DOHH2 (cell line): ENCODE measurements around the gene OR13H1.

Source experiments
- H3F3A ChIP-seq: fragments of 200-600 bp; sonication (generic), shearing (Covaris generic); 2 replicates; pipeline ENCODE4 v1.6.0; 2016; ENCODE audit warnings: antibody characterized with exemption, mild to moderate bottlenecking; ENCODE audit not compliant: control insufficient read depth, insufficient read depth
- H3K27ac ChIP-seq: fragments of 200-600 bp; sonication (generic); 2 replicates; pipeline ENCODE4 v1.5.1; 2014; ENCODE audit warnings: low read depth, mild to moderate bottlenecking, low read length, moderate library complexity
- H3K27me3 ChIP-seq: fragments of 200-600 bp; sonication (generic); 2 replicates; pipeline ENCODE4 v1.6.1; 2014; ENCODE audit warnings: mild to moderate bottlenecking, low read length, mixed read lengths; ENCODE audit not compliant: control insufficient read depth
- H3K36me3 ChIP-seq: fragments of 200-600 bp; sonication (generic); 2 replicates; pipeline ENCODE4 v1.6.1; 2014; ENCODE audit warnings: mild to moderate bottlenecking, low read length, moderate library complexity, mixed read lengths; ENCODE audit not compliant: control insufficient read depth
- H3K4me1 ChIP-seq: fragments of 200-600 bp; sonication (generic); 2 replicates; pipeline ENCODE4 v1.6.1; 2014; ENCODE audit warnings: mild to moderate bottlenecking, low read length, mixed read lengths; ENCODE audit not compliant: control insufficient read depth
- H3K4me2 ChIP-seq: fragments of 200-600 bp; sonication (generic); 2 replicates; pipeline ENCODE4 v1.6.0; 2014; ENCODE audit warnings: mild to moderate bottlenecking, low read length, moderate library complexity
- H3K4me3 ChIP-seq: fragments of 200-600 bp; sonication (generic); 2 replicates; pipeline ENCODE4 v1.5.1; 2014; ENCODE audit warnings: mild to moderate bottlenecking, low read length, mixed read lengths
- H3K79me2 ChIP-seq: fragments of 200-600 bp; sonication (generic); 2 replicates; pipeline ENCODE4 v1.6.1; 2014; ENCODE audit warnings: mild to moderate bottlenecking, low read length, mixed read lengths; ENCODE audit not compliant: control insufficient read depth
- H3K9me2 ChIP-seq: fragments of 200-600 bp; sonication (generic); replicated peaks from 2 replicates; pipeline ENCODE4 v1.6.1; 2014; ENCODE audit warnings: mild to moderate bottlenecking, low read length, mixed read lengths; ENCODE audit not compliant: control insufficient read depth
- H3K9me3 ChIP-seq: fragments of 200-600 bp; sonication (generic); 2 replicates; pipeline ENCODE4 v1.6.1; 2014; ENCODE audit warnings: antibody characterized with exemption, low read length, mixed read lengths; ENCODE audit not compliant: control insufficient read depth, insufficient read depth
- H4K20me1 ChIP-seq: fragments of 200-600 bp; sonication (generic); 2 replicates; pipeline ENCODE4 v1.6.0; 2014; ENCODE audit warnings: low read depth, mild to moderate bottlenecking, antibody characterized with exemption, low read length, moderate library complexity; ENCODE audit not compliant: control insufficient read depth, insufficient read depth
- EZH2phosphoT487 ChIP-seq: fragments of 200-600 bp; sonication (generic); IDR thresholded peaks from 2 replicates; pipeline ENCODE4 v1.6.1; 2017; ENCODE audit warnings: borderline replicate concordance, mild to moderate bottlenecking, antibody characterized with exemption, low read length, moderate library complexity, mixed read lengths
- TF ChIP-seq, protein P1 (sequence below): fragments of 200-600 bp; sonication (generic); IDR thresholded peaks from one replicate; pipeline ENCODE4 v1.5.1; 2014; ENCODE audit warnings: antibody characterized with exemption, mild to moderate bottlenecking, low read depth, low read length; ENCODE audit not compliant: poor library complexity, severe bottlenecking

OR13H1 gene

DNA sequence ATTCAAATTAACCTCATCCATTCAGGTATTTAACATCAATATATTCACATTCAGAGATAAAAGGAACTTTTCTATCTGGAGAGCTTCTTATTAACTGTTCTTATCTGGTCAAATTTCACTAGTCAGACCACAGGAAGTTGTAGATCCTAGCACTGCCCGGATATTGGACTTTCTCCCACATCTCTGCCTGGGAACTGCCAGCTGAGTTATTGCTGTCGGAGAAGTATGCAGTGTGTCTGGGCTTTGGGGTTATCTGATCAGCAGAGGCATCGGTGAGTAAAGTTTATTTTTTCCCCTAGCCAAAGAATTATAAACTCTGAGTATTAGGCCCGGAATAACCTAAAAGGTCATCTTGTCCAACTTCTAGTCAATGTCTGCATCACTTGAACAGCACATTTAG, 45.1 kb downstream of the OR13H1 start:
- Histone ChIP-seq H3K4me1 (no peaks in the 10 kb centered on the region), H3K79me2 (no peaks in the 10 kb centered on the region), H3K4me2 (no peak overlapping the region), H3K36me3 (no peaks in the 10 kb centered on the region), H3K27me3 (no peaks in the 10 kb centered on the region), H3K9me2 (no peaks in the 10 kb centered on the region), H3K4me3 (no peak overlapping the region), H4K20me1 (no peaks in the 10 kb centered on the region), H3K27ac (no peak overlapping the region), H3F3A (no peaks in the 10 kb centered on the region), H3K9me3 (no peaks in the 10 kb centered on the region)
- TF ChIP-seq, protein P1, sequence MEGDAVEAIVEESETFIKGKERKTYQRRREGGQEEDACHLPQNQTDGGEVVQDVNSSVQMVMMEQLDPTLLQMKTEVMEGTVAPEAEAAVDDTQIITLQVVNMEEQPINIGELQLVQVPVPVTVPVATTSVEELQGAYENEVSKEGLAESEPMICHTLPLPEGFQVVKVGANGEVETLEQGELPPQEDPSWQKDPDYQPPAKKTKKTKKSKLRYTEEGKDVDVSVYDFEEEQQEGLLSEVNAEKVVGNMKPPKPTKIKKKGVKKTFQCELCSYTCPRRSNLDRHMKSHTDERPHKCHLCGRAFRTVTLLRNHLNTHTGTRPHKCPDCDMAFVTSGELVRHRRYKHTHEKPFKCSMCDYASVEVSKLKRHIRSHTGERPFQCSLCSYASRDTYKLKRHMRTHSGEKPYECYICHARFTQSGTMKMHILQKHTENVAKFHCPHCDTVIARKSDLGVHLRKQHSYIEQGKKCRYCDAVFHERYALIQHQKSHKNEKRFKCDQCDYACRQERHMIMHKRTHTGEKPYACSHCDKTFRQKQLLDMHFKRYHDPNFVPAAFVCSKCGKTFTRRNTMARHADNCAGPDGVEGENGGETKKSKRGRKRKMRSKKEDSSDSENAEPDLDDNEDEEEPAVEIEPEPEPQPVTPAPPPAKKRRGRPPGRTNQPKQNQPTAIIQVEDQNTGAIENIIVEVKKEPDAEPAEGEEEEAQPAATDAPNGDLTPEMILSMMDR = no peak
- TF ChIP-seq EZH2phosphoT487 = no peak
